HG02610 (cell line): ENCODE measurements around the gene FETUB.
A peak's percentile ranks its signal among the peaks of the same experiment; 100 is the strongest.
"Not testable (repeated sequence)": the region's sequence is repeated elsewhere in the genome, so short reads cannot be mapped to it uniquely, and the experiment has no call there.

Experiments used
- ATAC-seq: cut with Tn5 transposase; IDR thresholded peaks from one replicate; pipeline ENCODE4 v1.9.1; 2021; ENCODE audit warnings: mild to moderate bottlenecking, moderate library complexity; ENCODE audit not compliant: unreplicated experiment

Gene FETUB

GRCh38 chr3:186613637-186614265 lies 26.4 kb upstream of the FETUB start:
- ATAC-seq = no peak

DNA sequence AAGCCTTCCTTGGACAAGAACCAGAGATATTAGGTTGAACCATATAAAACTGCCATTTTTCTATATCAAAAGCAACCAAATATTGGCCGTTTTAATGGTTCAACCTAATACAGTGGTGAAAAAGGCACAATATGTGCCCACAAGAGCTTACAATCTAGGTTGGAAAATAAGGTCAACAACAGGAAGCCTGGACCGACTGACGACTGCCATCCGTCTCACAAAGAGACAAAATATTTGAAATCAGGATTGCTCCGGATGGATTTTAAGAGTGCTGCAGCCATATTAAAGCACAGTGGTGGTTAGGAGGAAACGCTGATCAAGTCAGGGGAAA lies 26.0 kb upstream of the FETUB start:
- ATAC-seq = no peak

GRCh38 chr3:186614597-186615483 lies 25.4 kb upstream of the FETUB start:
- ATAC-seq = no peak

- no peak for ATAC-seq
These were observed 23.9 kb upstream of the FETUB start for GRCh38 chr3:186616299-186616617.

DNA sequence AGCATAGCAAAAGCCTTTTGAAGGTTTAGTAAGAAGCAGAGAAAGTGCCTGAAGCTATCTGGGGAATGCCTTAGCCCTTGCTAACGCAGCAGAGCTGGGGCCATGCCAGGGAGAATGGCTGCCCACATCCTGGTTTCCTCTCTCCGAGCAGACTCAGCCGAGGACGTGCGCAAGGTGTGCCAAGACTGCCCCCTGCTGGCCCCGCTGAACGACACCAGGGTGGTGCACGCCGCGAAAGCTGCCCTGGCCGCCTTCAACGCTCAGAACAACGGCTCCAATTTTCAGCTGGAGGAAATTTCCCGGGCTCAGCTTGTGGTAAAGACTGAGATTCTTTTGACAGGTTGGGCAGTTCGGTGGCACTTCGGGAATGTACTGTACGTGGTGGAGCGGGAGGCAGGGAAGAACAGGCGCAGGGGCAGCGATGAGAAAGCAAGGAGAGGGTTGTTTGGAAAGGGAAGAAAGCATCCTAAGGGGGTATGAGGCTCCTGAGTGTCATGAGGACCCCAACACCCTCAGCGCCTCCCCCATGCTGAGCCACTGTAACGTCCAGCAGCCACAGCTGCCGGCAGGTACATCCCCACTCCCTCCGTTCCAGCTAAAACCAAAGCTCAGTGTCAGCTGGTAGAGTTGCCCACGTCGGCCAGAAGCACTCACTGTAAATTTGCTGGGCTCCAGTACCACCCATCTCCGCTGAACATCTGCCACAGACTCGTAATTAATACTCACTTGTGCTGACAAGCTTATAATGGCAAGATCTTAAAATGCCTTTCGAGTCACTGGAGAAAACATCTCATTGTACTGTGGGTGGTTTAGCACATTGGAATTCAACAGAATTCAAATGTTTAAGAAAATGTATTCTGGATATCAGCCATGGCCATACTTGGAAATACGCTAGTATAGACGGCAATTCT lies 22.9 kb upstream of the FETUB start:
- ATAC-seq = peak; percentile 93

- no peak for ATAC-seq
These were observed 21.8 kb upstream of the FETUB start for GRCh38 chr3:186618318-186618938.

DNA sequence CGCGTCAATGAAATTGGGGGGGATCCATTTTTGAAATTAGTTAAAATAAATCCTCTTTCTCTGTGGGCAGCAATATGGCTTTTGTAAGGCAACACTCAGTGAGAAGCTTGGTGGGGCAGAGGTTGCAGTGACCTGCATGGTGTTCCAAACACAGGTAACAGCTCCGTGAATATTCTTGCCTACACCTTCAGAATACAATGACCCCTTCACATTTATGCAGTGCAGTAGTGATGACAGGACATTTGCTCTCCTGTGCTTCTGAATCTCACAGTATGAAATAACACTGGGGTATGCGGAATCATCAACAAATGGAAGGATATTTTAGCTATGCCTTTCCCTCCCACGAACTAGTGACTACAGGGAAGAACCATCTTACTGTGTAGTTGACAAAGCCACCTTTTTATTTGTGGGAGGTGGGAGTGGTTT lies 20.4 kb upstream of the FETUB start:
- ATAC-seq = no peak

- ATAC-seq = no peak
These were observed 19.7 kb upstream of the FETUB start for GRCh38 chr3:186620213-186621092.

DNA sequence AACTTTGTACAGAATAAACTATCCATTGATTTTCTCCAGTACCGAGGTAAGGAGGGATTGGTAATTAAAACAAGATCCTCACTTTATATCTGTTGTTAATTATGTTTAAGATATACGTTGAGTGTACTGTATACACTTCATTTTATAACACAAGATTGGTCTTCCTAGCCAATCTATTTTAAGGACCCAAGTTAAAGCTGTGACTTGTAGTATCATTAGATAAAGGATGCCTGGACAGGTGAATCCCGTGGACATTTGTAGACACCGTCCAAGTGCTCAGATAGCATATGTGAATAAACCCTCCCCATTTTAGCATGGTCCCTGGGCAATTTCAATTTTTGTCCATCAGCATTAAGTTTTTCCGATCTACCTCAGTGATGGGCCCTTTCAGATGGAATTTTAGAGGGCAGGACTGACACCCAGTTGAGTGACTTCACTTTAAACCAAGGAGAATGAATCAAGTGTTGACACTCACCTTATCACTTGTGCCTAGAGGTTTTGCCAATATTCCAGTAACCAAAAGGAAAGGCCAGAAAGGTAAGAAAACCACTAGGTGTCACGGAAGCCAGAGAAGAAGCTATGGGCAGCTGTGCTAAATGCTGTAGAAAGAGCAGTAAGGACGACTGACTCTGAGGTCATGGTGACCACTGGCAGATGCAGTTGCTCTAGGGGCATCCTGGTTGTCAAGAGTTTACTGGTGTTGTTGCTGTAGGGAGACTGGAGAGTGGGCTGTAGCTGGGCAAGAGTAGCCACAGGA lies 18.1 kb upstream of the FETUB start:
- no peak for ATAC-seq

- no peak for ATAC-seq
These were observed 17.4 kb upstream of the FETUB start for GRCh38 chr3:186622651-186623310.

- no peak for ATAC-seq
These were observed 15.6 kb upstream of the FETUB start for GRCh38 chr3:186624598-186624997.

DNA sequence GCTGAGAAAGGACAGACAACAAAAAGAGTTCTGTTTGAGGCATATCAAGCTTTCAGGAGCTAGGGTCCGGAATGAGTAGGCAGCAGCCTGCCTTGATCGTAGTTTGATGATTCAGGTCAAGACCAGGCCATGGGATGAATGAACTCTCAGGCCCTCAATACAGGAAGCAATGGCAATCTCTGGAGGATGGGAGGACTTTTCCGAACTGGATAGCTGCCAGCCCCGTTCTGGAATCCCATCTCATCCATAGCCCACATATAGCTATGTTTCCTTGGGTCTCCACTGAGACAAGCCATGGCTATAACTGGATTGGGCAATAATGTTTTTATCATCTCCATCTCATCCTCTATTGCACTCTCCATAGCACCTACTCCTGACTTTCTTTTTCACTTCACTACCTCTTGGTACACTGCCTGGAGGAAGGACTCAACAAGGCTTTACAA lies 14.6 kb upstream of the FETUB start:
- no peak for ATAC-seq

DNA sequence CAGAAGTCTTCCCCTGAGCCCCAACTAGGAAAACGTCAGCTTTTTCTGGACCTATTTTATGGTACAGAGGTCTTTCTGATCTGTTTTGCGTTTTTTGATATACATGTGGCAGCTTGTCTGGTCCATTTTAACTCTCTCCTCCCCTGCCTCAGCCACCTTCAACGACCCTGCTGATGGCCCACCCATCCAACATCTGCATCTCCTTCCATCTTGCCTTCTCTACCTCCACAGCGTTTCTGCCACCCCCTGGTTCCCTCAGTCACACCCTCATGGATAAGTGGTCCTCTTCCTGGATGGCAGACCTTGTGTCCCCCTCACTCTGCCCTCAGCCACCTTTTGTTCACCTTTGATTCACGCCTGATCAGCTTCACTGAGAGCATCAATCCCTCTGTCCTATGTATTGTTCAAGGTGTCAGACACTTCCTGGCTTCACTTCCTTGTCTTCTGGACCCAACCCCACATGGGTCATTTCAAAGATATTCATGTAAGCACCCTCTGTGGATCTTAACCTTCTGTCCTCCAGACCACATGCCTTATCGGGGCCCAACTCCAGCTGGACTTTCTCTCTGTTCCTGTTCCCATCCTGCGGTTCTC lies 13.8 kb upstream of the FETUB start:
- no peak for ATAC-seq

DNA sequence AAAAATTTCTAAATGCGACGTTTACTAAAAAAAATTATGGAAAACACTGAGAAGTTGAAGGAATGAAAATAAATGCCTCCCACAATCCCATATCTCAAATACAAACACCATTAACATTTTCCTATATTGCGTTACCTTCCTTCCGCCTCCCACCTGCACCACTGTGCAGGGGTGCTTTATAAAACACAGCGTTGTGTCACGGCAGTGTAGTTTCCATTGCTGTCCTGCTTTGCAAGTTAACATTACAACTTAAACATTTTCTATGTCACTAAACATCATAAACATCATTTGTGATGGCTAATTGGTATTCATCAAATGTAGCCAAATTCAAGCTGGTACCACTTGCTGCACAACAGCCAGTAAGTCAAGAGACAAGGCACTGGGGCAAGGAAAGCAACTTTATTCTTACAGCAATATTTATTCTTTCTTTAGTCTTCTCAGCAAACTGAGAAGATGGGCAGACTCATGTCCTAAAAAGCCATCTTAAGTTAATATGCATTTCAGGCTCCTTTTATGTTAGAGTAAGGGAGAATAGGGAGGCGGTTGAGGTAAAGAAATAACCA lies 12.3 kb upstream of the FETUB start:
- ATAC-seq = no peak

- ATAC-seq = no peak
These were observed 11.4 kb upstream of the FETUB start for GRCh38 chr3:186628756-186629155.

- no peak for ATAC-seq
These were observed 9.1 kb upstream of the FETUB start for GRCh38 chr3:186630950-186631641.

GRCh38 chr3:186633481-186633880 lies 6.7 kb upstream of the FETUB start:
- no peak for ATAC-seq

- ATAC-seq = not testable (repeated sequence)
These were observed 6.0 kb upstream of the FETUB start for GRCh38 chr3:186634207-186634606.
